Stimulated activated CD8-positive, alpha-beta memory T cell treated with anti-CD3 and anti-CD28 coated beads, Interleukin-15, amount 100 ng/mL, for 4 hours (primary cell): Measurements from ENCODE around the gene FYN.
"Not testable (repeated sequence)": the region's sequence is repeated elsewhere in the genome, so short reads cannot be mapped to it uniquely, and the experiment has no call there.

ENCODE experiments used
- DNase-seq, 2 donors: peaks; one replicate each; pipeline ENCODE4 v3.0.0-alpha.2; 2020; ENCODE audit warnings: low read depth in 2 of 2

Gene FYN

DNA sequence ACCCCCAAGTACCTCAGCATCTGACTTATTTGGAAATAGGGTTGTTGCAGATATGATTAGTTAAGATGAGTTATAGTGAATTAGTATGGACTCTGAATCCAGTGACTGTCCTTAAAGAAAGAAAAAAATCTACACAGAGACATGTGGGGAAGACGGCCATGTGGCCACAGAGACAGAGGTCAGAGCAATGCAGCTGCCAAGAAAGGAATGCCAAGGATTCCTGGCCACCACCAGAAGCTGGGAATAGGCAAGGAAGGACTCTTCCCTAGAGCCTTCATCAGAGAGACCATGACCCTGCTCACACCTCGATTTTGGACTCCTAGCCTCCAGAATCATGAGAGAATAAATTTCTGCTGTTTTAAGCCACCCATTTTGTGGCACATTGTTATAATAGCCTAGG is 81.8 kb downstream of the FYN start:
- DNase-seq, result no peak

DNA sequence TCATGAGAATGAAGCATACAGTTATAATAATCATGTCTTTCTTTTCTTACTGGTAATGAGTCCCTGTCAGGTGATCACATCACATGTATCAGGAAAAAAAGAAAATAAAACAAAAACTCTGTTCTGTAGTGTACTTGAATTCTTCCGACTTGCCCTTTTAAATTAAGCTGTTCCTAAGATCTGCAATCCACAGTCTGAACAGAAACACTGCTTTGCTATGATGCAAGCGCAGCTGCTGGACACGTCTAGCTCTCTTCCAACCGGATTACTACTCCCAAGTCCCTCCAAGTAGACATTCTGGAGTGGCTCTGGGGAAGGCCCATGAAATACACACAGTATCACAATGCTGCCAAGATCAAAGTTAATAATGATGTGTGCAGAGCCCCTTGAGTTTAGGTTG is 83.7 kb downstream of the FYN start:
- DNase-seq, result no peak

DNA sequence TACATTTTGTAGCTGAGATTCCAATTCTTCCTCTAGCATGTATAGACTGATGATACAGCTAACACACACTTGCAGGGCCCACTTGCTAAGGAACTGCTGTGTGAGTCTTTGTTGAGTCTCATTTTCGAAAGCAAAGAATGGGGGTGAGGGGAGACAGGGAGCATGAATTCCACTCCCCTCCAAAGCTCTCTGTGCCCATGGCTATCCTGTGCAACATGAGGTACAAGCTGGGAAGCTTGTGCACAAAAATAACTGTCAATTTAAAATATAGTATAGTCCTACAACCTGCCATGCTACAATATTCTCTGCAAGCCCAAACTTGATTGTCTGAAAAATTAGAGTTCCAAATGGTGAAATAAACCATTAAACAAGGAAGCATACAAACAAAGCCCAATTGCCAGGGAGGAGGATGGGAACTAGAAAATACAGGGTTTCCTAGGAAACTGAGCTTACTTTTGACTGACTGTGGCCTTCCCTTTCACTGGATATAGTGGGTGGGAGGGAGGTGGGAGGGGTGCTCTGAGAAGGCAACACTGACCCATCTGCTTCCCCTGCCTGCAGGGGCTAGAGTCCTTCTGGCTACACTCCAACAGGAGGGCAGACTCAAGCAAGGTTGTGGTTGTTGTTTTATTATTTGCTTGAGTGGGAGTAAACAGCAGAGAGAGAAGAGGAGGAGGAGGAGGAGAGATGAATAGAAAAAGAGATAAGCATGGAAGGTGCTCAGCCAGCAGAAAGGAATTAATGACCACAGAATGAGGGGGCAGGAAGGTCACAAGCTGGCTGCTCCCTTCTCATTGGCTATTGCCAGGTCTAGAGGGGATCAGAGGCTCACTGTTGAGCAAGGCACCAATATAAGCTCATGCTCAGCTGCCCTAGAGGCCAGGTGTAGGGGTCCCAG is 84.6 kb downstream of the FYN start:
- DNase-seq, result no peak

DNA sequence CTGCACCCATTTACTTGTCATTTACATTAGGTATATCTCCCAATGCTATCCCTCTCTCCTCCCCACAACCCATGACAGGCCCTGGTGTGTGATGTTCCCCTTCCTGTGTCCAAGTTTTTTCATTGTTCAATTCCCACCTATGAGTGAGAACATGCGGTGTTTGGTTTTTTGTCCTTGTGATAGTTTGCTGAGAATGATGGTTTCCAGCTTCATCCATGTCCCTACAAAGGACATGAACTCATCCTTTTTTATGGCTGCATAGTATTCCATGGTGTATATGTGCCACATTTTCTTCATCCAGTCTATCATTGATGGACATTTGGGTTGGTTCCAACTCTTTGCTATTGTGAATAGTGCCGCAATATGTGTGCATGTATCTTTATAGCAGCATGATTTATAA is 87.1 kb downstream of the FYN start:
- DNase-seq, result not testable (repeated sequence)

- no peak for DNase-seq
These were observed 88.8 kb downstream of the FYN start for GRCh38 chr6:111784433-111784832.

DNA sequence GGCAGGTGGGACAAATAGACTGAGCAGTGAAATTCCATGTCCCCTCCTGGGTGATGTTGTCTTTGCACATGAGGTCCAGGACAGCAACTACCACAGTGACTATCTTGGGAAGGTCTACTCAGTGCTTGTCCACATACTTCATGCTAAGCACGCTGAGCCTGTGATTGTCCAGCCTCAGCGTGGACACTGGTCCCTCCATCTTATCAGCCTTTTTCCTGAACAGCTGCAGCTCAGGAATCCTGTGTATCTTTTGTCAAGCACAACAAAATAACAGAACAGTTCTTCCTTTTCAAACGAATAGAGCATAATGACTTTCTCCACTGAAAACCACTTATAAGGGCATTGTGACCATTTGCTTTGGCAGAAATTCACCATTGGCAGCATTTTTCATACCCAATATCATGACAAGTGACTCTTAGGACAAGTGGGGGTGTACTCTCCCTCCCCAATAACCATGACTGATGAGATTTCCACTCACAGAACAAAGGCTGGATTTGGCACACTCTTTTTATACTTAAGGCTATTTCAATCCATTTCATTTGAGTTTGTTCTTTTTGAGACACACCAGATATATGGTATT is 90.3 kb downstream of the FYN start:
- DNase-seq, result no peak

DNA sequence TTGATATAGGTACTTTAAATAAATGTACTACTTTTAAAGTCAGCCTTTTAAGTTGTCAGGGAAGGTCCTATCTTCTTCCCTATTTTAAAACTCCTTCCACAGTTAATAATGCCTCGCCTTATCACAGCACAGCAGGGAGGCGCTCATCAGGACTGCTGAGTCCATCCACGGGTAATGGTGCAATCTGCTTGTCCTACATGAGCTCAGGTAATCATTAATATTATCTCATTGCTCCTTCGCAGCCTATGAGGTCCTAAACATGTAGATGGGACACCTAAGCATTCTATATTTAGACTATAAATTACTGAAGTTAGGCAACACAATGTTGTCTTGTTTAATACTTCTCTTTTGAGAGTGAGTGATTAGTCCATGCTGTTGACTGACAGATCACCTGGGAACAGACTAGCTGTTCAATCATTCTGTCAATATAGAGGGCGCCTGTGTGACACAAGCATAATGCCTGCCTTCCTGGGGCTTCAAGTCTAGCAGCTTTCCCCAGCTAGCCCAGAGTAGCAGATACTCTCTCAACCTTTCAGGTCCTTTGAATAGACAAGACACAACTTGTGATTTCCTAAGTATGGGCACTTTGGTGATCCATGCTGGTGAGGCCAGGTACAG is 91.0 kb downstream of the FYN start:
- no peak for DNase-seq

DNA sequence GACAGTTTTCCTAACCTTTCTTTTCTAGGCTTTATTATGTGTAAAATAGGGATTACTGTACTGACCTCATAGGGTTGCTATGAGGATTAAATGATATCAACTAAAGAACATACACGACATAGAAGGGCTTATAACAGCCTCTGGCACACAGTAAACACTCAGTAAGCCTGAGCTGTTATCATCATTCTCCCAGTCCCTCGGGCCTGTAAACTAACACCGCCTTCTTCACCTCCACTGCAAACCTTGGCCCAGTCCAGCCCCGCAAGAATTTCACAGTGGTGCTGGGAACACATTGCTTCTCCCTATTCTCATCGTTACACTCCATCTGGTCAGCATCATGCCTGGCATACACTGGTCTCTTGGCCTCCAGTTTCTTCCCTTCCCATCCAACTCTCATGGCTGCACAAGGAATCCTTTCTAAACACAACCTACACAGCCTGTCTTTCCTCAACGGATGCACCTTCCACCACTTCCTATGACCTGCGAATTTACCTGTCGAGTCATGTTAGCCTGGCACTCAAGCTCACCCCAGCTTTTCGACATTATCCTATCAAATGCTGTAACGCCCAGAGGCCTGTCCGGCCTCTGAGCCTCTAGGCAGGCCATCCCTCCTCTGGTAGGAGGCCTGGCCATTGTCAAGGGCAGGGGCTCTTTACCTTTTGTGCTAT is 92.1 kb downstream of the FYN start:
- DNase-seq, result no peak

DNA sequence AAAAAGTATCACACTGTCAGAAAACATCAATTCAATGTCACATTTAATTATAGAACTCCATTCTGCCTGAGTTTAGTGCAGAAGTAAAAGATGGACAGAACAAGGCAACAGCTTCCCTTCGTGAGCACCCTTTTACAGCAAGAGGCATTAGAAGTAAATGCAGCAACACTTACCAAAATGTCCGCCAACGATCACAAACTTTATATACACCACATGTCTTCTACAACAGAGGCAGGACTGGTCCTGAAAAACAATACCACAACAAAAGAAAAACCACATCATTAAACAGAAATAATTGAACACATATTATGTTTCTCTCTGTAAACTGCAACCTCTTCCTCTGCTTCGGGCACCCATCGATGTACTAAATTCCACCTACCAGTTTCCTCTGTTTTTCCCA is 92.9 kb downstream of the FYN start:
- no peak for DNase-seq

DNA sequence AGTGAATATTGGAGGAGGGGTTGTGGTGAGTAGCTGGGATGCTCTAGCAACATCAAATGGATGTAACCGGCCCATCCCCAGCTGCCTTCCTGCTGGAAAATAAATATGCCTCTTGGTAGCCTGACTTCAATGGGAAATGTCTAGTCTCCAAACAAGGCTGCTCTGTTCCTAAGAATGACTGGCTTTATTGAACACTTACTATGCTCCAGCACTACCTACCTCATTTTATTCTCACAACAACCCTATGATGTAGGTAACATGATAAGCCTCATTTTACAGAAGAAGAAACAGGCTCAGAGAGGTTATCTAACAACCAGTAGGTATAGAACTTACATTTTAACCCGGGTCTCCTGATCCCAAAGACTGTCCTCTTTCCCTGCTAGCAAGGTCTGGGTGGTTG is 93.6 kb downstream of the FYN start:
- no peak for DNase-seq

DNA sequence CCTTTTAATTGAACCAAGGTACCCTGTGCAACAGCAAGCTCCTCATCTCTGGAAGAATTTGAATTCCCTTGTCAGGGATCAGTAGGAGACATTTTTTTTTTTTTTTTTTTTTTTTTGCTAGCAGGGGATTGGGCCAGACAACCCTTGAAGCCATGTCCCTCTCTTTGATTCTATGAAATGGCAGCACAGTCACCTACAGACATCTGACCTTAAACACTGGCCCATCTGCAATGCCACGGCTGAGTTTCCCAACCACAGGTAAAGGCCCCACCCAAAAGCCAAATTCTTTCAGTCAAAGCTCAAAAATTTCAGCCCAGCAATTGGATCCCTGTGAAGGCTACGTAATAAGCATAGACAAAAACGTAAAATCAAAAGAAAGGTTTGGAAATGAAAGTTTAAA is 94.2 kb downstream of the FYN start:
- DNase-seq, result no peak

DNA sequence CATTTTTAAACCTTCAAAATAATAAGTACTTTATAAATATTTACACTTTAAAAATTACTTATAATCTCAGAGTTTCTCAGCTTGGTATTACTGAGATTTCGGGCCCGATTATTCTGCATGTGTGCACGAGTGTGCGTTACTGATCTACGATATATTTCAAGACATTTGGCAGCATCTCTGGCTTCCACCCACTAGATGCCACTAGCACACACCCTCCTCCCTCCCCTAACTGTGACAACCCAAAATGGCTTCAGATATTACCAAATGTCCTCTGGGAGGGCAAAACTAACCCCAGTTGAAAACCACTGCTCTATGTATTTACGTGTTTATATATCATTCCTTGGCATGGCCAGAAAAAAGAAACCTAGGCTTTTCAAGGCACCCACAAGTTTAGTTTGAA is 95.9 kb downstream of the FYN start:
- no peak for DNase-seq

- no peak for DNase-seq
These were observed 96.7 kb downstream of the FYN start for GRCh38 chr6:111776236-111777221.

GRCh38 chr6:111775145-111775922 is 97.9 kb downstream of the FYN start:
- no peak for DNase-seq

DNA sequence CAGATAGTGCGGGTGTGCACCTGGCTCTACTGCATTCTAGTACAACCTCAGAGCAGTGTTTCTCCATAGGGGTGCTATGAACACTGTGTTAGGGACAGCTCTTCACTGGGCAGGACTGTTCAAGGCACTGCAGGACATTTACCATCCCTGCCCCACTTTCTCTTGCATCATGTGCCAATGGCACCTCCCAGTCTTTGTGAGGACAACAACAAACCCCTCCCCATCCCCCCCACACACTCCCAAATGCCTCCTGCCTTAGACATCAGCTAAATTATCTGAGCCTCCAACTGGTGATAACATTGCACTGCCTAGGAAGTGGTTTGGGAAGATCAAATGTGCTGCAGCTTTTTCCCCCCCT is 98.9 kb downstream of the FYN start:
- no peak for DNase-seq

DNA sequence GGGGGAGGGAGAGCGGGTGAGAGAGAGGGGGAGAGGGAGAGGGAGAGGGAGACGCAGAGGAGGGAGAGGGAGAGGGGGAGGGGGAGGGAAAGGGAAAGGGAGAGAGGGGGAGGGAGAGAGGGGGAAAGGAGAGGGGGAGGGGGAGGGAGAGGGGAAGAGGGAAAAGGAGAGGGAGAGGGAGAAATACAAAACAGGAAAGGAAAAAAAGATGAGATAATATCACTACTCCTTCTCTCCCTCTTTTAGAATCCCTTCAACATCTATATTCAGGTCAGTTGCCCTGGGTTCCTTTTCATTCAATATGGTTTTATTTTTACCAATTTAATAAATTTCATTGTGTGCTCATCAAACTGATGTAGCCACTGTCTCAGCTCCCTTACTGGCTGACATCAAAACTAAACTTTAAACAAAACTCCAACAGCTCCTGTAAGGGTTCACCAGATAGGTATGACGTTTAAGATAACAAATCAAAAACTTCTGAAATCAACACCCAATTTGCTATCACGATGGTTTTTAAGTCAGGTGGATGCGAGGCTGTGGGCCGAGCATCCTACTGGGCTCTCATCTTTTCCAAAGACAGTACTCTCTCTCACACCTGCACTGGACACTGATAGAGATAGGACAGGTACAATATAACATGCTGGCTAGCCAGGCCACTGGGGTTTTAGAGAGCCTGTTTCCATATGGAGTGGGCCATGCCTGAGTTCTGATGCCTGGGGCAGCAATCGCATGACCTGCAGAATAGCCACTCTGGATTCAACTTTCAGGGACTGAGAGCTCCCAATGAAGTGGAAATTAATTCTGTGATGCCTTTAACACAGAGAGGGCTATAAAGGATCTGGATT is 99.5 kb downstream of the FYN start:
- DNase-seq, result no peak

GRCh38 chr6:111772381-111772780 is 100.9 kb downstream of the FYN start:
- DNase-seq, result no peak

GRCh38 chr6:111771629-111772028 is 101.6 kb downstream of the FYN start:
- no peak for DNase-seq

DNA sequence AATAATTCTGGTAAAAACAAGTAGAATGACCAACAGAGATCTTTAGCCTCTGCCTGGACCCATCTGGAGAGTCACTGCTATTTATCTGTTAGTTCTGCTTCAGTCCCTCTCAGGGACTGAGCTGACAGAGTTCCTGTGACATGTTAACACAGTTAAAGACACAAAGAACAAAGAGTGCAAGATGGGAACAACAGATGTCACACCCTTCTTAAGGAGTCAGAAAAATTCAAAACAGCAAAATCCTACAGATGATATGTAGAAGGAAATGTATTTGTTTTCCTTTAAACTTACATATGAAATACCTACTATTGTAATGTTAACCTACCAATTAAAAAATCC is 102.2 kb downstream of the FYN start:
- DNase-seq, result no peak
